ENCODE data around the gene CDH26.
"Not testable (repeated sequence)": the region's sequence is repeated elsewhere in the genome, so short reads cannot be mapped to it uniquely, and the experiment has no call there.

Gene CDH26

DNA sequence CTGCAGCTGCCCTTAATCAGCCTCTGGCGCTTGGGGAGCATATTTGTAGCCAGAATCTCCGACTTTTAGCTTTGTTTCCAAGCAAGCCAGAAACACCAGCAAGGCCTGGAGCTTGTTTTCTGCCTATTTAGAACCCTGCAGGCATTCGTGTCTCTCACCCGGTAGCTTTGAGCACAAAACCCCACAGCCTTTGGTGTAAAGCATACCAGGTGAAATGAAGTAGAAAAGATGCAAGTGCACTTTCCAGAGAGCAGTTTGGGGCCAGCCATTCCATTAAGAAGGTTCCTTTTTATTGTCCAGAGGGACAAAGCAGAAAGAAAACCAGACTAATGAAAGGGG, 17.3 kb upstream of the CDH26 start:
- DNase-seq (ENCODE audit: low read depth) = no peak

DNA sequence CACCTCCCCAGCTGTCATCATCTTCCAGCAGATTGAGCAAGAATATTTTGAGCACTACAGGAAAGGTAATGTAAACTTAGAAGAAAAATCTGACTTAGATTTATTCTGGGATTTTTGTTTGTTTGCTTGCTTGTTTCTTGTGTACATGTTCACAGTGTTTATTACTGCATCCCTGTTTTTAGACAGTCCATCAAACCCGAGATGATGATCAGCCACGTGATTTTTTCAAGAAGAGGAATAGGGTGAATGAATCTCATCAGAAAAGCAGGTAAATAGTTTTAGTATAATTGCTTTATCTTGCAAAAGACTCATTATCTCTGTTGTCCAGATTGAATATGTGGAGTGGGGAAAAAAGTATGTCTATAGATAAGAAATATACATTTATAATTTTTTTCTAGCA, 16.0 kb upstream of the CDH26 start:
- no peak for DNase-seq (ENCODE audit: low read depth)

DNA sequence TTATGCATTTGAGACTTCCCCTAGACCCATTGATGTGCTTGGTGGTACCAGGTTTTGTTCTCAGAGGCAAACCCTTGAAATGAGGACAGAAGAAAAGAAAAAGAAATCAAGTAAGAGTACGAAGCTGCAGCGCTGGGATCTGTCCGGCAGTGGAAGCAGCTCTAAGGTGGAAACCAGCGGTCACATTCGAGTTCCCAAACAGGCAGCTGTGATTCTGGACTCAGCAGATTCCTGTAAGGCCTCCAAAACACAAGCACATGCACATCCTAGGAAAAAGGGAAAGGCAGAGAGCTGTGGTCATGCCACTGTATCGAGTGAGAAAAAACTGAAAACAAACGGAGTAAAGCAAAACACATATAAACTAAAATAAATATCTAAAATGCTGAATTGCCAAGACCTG, 13.5 kb upstream of the CDH26 start:
- no peak for DNase-seq (ENCODE audit: low read depth)

DNA sequence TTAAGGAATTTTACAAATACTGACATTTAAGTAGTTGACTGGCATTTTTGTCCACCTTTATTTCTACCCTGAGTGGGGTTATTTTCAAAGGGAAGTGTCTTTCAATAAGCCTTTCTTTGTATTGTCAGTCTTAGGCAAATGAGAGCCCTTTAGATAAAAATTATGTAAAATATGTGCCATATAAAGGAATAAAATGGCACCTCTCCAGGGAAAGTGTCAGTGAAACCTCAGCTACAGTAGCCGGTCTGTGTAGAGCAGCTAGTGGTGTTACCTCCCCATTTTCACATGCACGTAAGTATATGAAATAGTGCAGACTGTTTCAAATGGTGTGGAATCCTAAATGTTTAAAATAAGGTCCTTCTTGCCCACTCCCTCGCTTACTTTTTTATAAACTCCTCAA, 13.0 kb upstream of the CDH26 start:
- DNase-seq (ENCODE audit: low read depth) = no peak

DNA sequence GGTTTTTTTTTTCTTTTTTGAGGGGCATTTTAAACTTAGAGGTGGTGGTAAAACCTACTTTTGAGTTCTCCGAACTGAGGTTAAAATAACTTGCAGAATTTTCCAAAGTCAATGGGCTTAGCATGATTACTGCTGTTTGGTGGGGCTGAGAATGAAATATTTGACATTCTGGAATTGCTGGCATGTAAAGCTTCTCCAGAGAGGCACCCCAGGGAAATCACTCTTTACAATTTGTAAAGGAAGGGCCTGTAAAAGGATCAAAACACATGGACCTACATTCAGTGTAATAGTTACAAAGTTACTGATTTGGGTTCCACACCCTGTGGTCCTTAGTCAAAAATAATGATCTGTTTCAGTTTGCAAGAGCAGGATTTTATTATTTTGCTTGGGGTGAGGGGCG, 12.5 kb upstream of the CDH26 start:
- no peak for DNase-seq (ENCODE audit: low read depth)

DNA sequence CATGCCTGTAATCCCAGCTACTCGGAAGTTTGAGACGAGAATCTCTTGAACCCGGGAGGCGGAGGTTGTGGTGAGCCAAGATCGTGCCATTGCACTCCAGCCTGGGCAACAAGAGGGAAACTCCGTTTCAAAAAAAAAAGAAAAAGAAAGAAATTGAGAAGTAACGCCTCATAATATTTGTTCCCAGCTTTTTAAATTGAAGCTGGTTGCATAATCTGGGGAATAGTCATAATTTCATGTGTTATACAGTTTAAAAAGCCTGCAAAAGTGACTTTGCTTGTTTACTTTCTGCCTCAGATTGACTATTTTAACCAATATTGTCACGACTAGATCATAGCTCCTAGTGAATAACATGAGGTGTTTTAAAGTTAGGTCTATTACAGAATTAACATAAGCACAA, 10.8 kb upstream of the CDH26 start:
- DNase-seq (ENCODE audit: low read depth) = no peak

DNA sequence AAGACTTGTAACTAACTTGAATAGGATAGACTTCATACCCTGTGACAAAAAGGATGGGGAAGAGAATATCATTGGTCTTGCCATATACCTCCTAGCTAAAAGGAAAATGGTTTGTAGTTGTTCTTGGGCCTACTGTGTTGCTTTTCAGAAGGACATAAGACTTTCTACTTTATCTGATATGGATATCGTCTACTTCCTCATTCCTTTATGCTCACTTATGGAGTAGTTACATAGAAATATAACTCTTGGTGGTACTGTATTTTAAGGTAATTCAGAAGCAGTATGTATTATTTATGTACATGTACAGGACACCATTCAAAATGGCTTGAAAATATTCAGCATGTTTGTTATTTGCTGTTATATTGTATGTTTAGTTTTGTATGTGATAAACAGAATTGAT, 10.0 kb upstream of the CDH26 start:
- no peak for DNase-seq (ENCODE audit: low read depth)

DNA sequence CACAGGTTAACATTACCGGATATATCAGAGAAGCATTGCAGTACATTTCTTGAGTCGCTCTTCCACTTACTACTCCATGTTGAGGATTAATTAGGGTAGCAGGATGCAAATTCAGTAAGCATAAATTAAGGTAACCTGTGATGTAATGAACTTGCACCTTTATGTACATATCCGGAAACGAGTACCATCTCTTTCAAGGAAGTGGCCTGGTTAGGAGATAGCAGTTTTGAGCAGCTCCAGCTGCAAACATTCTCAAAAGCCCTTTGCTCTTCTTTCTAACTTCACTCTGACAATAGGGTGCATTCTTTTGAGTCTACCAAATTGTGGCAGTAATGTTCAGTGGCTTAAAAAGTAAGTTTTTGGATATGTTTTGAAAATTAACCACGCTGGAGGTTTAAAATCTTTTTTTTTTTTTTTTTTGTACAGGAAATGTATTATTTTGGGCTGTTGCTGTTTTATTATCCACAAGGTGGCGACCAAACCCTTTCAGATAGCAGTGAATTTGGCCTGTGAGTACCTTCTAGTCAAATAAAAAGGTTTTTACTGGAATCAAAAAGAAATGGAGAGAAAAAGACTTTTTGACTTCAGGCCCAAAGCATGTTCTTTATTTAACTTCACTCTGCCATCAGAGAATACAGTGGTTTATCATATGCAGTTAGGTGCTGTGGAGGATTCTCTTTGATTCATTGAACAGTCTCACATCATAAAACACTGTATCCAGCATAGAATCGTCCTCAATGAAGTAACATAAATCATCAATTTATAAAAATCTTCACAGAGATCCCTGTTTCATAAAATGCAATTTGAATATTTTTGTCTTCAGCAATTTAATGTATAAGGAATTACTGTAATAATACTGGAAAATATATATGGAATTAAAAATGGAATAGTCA, 9.1 kb upstream of the CDH26 start:
- peak; percentile 48 for DNase-seq (ENCODE audit: low read depth)

DNA sequence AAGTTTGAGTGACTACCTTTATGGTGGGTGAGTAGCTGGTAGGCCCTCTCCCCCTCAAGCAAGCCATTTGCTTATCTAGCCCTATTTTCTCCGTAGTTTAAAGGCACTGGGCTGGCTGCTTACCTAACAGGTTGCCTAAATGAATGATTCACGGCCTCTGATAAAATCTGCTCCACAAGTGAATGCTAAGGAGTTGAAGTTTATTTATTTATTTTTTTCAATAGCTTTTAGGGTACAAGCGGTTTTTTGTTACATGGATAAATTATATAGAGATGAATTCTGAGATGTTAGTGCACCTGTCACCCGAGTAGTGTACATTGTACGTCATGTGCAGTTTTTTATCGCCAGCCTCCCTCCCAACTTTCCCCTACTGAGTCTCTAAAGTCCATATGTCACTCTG, 8.3 kb upstream of the CDH26 start:
- no peak for DNase-seq (ENCODE audit: low read depth)

DNA sequence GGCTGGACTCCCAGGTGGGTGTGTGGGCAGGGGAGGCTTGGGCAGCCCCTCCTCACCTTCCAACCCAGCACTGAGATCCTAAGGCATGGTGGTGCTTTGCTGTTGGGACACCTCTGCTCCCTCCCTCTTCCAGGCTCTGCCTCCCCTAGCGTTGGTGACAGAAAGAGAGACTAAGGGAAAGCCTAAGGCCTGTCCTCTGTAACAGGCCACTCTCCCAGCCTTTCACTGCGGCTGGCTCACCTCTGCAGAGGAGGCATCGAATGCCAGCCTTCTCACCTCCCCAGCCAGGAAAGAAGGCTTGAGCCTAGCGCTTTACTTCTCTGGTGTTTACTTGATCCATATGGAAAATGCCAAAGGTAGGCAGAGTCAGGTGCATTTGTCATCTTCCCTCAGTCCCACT, 3.5 kb upstream of the CDH26 start:
- DNase-seq (ENCODE audit: low read depth) = no peak

DNA sequence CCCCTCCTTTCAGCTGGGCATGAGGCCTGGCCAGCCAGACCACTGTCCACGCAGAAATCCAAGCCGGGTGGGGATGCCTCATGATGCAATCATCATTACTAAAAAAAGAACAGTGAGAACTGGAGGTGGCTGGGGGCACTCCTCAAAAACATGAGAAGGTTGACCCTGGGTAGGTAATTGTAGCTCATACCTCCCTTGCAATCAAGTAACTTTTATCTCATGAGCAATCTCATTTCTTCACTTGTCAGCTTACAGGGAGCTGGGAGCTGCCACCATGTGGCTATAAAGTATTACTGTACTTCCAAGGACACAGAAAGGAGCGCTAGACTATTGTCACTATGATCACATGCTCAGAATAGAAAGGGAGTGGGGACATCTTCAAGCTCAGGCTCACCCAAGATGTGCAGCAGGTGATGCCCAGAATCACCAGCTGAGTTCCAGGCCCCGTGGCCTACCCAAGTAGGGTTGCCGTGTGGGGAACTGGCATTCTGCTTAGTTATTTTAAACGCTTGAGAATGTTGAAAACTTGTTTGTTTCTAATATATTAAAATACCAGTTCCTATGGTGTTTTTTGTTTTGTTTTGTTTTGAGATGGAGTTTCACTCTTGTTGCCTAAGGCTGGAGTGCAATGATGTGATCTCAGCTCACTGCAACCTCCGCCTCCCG, 3.0 kb upstream of the CDH26 start:
- no peak for DNase-seq (ENCODE audit: low read depth)

DNA sequence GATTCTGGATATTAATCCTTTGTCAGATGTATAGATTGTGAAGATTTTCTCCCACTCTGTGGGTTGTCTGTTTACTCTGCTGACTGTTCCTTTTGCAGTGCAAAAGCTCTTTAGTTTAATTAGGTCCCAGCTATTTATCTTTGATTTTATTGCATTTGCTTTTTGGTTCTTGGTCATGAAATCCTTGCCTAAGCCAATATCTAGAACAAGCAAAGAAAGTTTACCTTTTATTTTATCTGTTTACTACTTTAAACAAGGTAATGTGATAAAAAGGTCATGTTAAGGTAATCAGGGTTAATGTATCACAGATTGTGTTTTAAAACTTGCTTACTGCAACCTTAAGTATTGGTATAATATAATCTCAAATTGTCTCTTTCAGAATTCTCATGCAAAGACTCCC, 655 bp upstream of the CDH26 start:
- not testable (repeated sequence) for DNase-seq (ENCODE audit: low read depth)

DNA sequence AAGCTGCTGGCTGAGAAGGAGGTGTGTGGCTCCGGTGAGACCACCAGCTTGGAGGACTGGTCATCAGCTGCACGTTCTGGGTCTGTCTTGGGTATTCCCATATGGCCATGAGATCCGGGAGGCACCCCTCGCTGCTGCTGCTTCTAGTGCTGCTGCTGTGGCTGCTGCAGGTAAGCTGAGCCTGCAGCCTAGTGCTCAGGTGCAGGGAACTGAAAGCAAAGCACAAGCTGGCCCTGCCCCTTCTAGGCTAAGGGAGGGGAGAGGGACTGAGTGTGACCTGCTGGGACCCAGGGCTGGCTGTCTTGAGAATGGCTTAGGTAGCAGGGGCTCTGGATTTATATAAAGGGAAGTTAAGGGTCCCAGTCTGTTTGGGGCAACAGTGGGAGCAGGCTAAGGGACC, 403 bp downstream of the CDH26 start:
- no peak for DNase-seq (ENCODE audit: low read depth)

DNA sequence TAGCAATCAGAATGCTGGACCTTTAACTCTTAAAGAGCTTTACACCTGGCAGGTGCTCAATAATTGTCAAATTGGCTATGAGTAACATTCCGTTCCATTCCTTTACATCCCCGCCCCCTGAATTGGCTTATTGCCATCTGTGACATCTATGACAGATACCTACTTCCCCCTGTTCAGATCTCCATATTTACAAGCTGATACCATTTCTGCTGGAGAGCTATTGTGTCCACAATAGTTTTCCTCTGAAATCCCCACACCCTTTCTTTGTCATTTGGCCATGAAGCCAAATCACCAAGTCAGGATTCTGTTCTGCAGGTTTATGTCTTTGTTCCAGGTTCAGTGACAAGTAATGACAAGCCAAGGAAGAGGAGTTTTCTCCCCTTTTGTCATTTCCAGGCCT, 3.2 kb downstream of the CDH26 start:
- no peak for DNase-seq (ENCODE audit: low read depth)

DNA sequence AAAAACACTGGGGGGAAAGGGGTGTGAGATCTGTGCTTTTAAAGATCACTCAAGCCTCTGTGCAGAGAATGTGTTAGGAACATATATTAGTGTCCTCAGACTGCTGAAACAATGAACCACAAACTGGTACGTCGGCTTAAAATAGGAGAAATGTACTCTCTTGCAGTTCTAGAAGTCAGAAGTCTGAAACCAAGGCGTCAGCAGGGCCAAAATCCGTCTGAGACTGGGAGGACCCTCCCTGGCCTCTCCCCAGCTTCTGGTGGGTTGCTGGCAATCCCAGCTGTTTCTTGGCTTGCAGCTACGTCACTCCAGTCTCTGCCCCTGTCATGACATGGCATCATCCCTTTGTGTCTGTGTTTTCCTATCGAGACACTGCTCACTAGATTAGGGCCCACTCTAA, 3.9 kb downstream of the CDH26 start:
- no peak for DNase-seq (ENCODE audit: low read depth)

DNA sequence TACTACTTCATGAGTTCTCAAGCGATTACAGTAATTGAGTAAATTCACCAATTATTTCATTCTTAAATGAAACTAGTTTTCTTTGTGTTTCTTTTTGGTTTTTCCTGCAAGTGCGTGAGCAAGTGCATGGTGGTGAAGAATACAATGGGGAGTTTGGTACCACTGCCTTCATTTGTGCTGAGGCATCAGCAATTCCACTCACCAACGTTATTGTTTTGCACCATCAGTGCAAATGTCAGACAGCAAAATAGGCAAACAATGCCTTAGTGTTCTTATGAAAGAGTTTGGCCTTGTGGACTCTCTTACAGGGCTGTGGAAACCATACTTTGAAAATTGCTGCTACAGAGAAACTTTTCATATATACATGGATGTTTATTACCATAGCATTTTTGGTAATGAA, 8.2 kb downstream of the CDH26 start:
- no peak for DNase-seq (ENCODE audit: low read depth)

DNA sequence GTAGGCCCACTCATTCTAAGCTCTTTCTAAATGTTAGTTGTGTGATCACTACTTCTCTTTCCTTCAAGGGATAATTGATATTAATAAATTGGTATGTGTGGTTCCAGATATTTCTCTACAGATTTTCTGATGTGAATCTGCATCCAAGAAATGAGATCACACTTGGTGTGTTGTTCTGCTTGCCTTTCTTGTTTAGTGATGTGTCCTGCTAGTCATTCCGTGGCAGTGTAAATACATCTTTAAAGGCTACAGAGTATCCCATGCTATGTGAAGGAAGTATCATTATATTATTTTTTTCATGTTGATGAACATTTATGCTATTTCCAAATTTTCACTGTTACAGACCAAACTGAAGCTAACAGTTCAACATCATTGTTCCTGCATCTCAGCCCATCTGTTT, 13.2 kb downstream of the CDH26 start:
- DNase-seq (ENCODE audit: low read depth) = no peak

DNA sequence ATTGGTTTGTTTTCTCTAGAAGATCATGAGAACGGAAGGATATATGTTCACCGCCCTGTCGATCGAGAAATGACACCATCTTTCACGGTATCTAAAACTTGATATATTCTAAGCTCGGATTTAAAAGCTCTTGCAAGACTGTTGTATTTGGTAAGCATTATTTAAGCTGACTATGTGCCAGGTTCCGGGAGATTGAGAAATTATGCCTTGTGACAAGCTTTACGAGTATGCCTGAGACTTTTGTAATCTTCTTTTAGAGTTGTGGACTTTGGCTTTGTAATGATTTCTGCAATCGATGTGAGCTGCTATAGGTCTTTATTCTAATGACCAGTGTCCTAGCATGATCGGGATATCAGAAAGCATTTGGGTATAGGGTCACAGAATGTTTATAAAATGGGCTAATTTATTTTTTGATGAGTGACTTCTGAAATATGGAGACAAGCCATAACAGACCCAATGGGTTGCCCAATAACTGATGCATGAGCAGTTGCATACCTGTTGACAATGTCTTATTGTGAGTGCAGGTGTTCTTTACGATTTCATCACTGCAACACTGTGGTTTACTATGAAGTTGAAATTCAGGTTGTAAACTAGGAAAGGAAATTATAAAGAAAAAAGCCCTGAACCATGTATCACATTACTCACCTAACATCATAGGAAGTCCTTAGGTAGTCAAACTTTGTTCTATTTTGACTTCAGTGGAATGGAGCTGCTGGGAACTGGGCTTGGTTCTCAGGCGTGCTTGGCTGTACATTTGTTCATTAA, 14.0 kb downstream of the CDH26 start:
- no peak for DNase-seq (ENCODE audit: low read depth)

DNA sequence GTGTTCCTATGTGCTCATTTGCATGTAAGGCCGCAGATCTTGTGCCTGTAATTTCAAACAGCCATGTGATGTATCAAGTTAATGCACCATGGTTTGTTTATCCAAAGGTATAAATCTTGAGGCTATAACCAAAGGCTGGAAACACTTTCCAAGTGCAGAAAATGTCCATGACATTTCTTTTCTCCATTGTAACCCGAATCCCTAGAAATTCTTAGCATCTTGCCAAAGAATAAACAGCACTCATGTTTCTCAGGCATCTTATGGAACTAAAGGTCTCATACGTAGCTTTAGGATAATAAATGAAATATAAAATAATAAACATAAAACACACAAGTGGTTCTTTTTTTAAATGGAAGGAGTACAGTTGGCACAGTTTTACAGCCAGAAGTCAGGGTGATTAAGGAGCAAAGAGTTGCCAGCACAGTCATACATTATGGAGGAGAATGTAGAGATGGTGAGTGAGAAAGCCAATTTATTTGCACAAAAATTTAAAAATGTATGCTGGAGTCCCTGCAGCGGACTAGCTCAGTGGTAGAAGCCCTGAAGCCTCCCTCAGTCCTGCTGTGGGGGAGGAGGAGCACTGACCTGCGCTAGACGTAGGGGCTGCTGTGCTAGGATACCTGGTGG, 18.0 kb downstream of the CDH26 start:
- no peak for DNase-seq (ENCODE audit: low read depth)

DNA sequence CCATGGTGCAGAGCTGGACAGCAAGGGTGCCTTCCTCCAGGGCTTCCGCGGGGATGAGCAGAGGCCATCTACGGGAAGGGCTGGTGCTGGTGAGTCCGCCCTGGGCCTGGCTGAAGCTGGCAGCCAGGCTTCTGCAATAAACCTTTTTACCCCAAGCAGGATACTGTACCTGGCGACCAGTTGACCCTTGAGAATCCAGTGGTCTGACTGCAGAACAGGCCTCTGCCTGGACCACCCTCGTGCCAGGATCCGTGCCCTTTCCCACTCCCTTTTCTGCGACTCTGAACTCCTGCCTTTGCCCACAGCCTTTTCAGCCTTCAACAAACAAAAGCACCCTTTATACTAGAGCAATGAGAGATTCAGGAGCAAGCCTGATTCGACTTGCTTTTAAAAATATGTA, 18.9 kb downstream of the CDH26 start:
- no peak for DNase-seq (ENCODE audit: low read depth)

DNA sequence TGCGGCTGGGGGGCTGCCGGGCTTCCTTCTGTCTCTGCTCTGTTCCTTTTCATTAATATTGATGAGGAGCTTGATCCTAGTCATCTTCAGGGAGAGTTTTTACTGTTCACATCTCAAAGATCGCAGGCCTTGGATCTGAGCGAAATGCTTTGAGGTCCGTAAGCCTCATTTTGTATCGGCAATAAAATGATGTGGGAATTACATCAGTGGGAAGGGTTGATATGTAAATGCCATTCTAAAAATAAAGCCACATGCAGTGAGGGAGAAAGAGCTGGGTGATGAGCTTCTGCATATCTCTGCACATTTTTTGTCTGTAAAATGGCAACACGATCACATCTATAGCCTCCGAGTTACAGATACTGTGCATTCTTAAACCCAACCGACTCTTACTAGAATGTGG, 24.9 kb downstream of the CDH26 start:
- no peak for DNase-seq (ENCODE audit: low read depth)

DNA sequence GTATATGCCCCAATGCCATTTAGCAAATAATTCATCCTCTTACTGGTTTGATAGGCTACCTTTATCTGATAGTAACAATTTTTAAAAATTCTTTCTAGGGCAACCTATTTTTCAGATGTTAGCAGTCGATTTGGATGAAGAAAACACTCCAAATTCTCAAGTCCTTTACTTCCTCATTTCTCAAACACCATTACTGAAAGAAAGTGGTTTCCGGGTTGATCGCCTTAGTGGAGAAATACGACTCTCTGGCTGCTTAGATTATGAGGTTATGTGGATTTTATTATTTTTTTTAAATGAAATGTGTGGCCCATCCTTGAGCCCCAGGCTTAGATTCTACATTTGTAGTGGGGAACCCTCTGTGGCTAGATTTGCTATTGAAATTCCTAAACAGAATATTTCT, 26.3 kb downstream of the CDH26 start:
- DNase-seq (ENCODE audit: low read depth) = no peak

DNA sequence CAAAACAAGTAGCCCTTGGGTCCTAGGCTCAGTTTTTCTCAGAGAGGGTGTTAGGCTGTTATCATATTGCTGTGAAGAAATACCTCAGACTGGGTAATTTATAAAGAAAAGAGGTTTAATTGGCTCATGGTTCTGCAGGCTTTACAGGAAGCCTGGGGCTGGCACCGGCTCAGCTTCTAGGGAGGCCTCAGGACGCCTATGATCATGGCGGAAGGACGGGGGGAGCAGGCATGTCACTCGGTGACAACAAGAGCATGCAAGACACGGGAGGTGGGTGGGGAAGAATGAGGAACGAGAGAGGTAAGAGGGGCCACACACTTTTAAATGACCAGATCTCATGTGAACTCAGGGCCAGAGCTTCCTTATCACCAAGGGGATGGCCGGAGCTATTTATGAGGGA, 26.9 kb downstream of the CDH26 start:
- DNase-seq (ENCODE audit: low read depth) = no peak

All from stromal cell of bone marrow (primary cell).